PC-3 (cell line): ENCODE data around the gene PPL. TPM values are rescaled to one million over a fixed set of nuclear protein-coding genes. Genes with fewer than 3 reads are reported as not detected.

Experiments used
- ATAC-seq: fragments of 200-7000 bp; cut with Tn5 transposase; 2 replicates; pipeline ENCODE4 v1.9.1; 2020; ENCODE audit warnings: mild to moderate bottlenecking, moderate library complexity
- BruUV-seq: library from RNA; stranded (reverse); fragments of 400-500 nt; replicated peaks from 2 replicates; lab custom pipeline; 2021; lab: Mats Ljungman, UMichigan
- CTCF ChIA-PET: fragments of 300-600 bp; sonication (Branson Sonifier 250); formaldehyde crosslinking; loops from one replicate; lab custom pipeline; 2022; ENCODE audit warnings: antibody characterized with exemption; lab: Charles Lee
- POLR2A ChIA-PET: fragments of 300-600 bp; sonication (Branson Sonifier 250); formaldehyde crosslinking; loops from one replicate; lab custom pipeline; 2022; ENCODE audit warnings: antibody characterized with exemption; ENCODE audit not compliant: unreplicated experiment; lab: Charles Lee
- DNase-seq: peaks from one replicate; pipeline ENCODE4 v3.0.0-alpha.2; 2015
- H2AFZ ChIP-seq: fragments of 300-600 bp; sonication (generic); 2 replicates; pipeline ENCODE4 v1.6.0; 2016; ENCODE audit warnings: antibody characterized with exemption, low read length
- H3F3A ChIP-seq: fragments of 300-600 bp; sonication (generic); one replicate; pipeline ENCODE4 v1.6.0; 2017; ENCODE audit warnings: antibody characterized with exemption, low read length, control low read depth, mild to moderate bottlenecking; ENCODE audit not compliant: unreplicated experiment
- H3K27ac ChIP-seq: fragments of 300-600 bp; sonication (generic); 2 replicates; pipeline ENCODE4 v1.5.1; 2016; ENCODE audit warnings: mild to moderate bottlenecking, low read length
- H3K27me3 ChIP-seq: fragments of 300-600 bp; sonication (generic); 2 replicates; pipeline ENCODE4 v1.6.1; 2016; ENCODE audit warnings: low read length, mixed read lengths
- H3K36me3 ChIP-seq: fragments of 300-600 bp; sonication (generic); 2 replicates; pipeline ENCODE4 v1.6.1; 2016; ENCODE audit warnings: low read depth, mixed run types, low read length, mixed read lengths
- H3K4me1 ChIP-seq: fragments of 300-600 bp; sonication (generic); 2 replicates; pipeline ENCODE4 v1.5.1; 2016; ENCODE audit warnings: low read length; ENCODE audit not compliant: insufficient read depth
- H3K4me2 ChIP-seq: fragments of 300-600 bp; sonication (generic); 2 replicates; pipeline ENCODE4 v1.6.0; 2016; ENCODE audit warnings: low read length
- H3K4me3 ChIP-seq: fragments of 300-600 bp; sonication (generic); 2 replicates; pipeline ENCODE4 v1.5.1; 2016; ENCODE audit warnings: mild to moderate bottlenecking, low read length, mixed read lengths
- H3K79me2 ChIP-seq: fragments of 300-600 bp; sonication (generic); 2 replicates; pipeline ENCODE4 v1.6.1; 2017; ENCODE audit warnings: low read length, mixed read lengths
- H3K9ac ChIP-seq: fragments of 300-600 bp; sonication (generic); 2 replicates; pipeline ENCODE4 v1.6.0; 2016; ENCODE audit warnings: mild to moderate bottlenecking, low read length
- H3K9me2 ChIP-seq: fragments of 300-600 bp; sonication (generic); replicated peaks from 2 replicates; pipeline ENCODE4 v1.6.1; 2016; ENCODE audit warnings: mixed run types, low read length, mixed read lengths
- H3K9me3 ChIP-seq: fragments of 300-600 bp; sonication (generic); 2 replicates; pipeline ENCODE4 v1.6.1; 2016; ENCODE audit warnings: low read length, mixed read lengths
- H4K20me1 ChIP-seq: fragments of 300-600 bp; sonication (generic); 2 replicates; pipeline ENCODE4 v1.6.1; 2016; ENCODE audit warnings: low read length, mixed read lengths
- EZH2 ChIP-seq: fragments of 300-600 bp; sonication (generic); IDR thresholded peaks from one replicate; pipeline ENCODE4 v1.6.1; 2017; ENCODE audit warnings: antibody characterized with exemption, mild to moderate bottlenecking, low read length; ENCODE audit not compliant: unreplicated experiment
- EZH2phosphoT487 ChIP-seq: fragments of 300-600 bp; sonication (generic); IDR thresholded peaks from 2 replicates; pipeline ENCODE4 v1.6.1; 2018; ENCODE audit warnings: mild to moderate bottlenecking, antibody characterized with exemption, low read length, borderline replicate concordance
- intact Hi-C: fragments of 100-400 bp; cut with micrococcal nuclease; formaldehyde crosslinking; loops from 2 replicates; pipeline ENCODE4 v1.9.0; 2023
- total RNA-seq: library from RNA; depleted of rRNA; stranded (reverse); fragments of >200 nt; gene quantifications from 2 replicates; pipeline ENCODE4 v1.2.3, GENCODE V29; 2014
- TF ChIP-seq, protein P1 (sequence below): fragments of 300-600 bp; sonication (generic); conservative IDR thresholded peaks from 2 replicates; pipeline ENCODE4 v1.5.1; 2017; ENCODE audit warnings: antibody characterized with exemption, low read depth, mild to moderate bottlenecking, low read length

PPL gene
- total RNA-seq, 1 experiment from 2014 or later: 18.8 TPM

DNA sequence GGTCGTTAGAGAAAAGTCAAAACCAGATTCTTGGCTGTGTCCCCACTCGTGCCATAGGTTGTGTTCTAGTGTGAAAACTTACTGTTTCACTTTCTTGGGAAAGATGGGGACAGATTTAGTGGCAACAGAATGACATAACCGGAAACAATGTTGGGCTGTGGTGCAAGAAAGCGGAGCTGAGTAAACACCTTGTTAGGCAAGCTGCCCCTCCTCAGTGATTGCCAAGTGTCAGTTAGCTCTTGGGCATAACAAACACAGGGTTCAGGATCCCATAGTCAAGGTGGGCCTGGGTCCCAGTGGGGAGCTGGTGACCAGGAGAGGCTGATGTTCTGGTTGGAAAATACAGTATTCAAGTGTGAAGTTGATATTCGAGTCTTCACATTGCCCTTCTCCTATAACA, 74.3 kb downstream of the PPL start:
- H2AFZ ChIP-seq: no peak overlapping the region
- H3K79me2 ChIP-seq: peaks cover 62% of the 10 kb centered on the region
- peak overlapping the region; percentile 35 for H3K4me2 ChIP-seq
- POLR2A ChIA-PET: no interaction called here
- no peaks in the 10 kb centered on the region for H3F3A ChIP-seq
- peak; percentile 39 for ATAC-seq
- TF ChIP-seq, protein P1, sequence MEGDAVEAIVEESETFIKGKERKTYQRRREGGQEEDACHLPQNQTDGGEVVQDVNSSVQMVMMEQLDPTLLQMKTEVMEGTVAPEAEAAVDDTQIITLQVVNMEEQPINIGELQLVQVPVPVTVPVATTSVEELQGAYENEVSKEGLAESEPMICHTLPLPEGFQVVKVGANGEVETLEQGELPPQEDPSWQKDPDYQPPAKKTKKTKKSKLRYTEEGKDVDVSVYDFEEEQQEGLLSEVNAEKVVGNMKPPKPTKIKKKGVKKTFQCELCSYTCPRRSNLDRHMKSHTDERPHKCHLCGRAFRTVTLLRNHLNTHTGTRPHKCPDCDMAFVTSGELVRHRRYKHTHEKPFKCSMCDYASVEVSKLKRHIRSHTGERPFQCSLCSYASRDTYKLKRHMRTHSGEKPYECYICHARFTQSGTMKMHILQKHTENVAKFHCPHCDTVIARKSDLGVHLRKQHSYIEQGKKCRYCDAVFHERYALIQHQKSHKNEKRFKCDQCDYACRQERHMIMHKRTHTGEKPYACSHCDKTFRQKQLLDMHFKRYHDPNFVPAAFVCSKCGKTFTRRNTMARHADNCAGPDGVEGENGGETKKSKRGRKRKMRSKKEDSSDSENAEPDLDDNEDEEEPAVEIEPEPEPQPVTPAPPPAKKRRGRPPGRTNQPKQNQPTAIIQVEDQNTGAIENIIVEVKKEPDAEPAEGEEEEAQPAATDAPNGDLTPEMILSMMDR: no peak
- TF ChIP-seq EZH2phosphoT487 (no peak), EZH2 (no peak)
- no peaks in the 10 kb centered on the region for H3K9me2 ChIP-seq
- H4K20me1 ChIP-seq: peaks cover 5% of the 10 kb centered on the region; the same call in 1 of the 2 replicates
- DNase-seq: peak; percentile 62
- H3K36me3 ChIP-seq: peaks cover 34% of the 10 kb centered on the region
- no peak overlapping the region for H3K9ac ChIP-seq
- no peaks in the 10 kb centered on the region for H3K9me3 ChIP-seq
- CTCF ChIA-PET: no interaction called here
- H3K4me1 ChIP-seq: peaks cover 39% of the 10 kb centered on the region
- BruUV-seq: no TSS peak
- no peak overlapping the region for H3K4me3 ChIP-seq
- intact Hi-C loops: no loop called here
- H3K27me3 ChIP-seq: no peaks in the 10 kb centered on the region
- H3K27ac ChIP-seq: peak overlapping the region; percentile 14

DNA sequence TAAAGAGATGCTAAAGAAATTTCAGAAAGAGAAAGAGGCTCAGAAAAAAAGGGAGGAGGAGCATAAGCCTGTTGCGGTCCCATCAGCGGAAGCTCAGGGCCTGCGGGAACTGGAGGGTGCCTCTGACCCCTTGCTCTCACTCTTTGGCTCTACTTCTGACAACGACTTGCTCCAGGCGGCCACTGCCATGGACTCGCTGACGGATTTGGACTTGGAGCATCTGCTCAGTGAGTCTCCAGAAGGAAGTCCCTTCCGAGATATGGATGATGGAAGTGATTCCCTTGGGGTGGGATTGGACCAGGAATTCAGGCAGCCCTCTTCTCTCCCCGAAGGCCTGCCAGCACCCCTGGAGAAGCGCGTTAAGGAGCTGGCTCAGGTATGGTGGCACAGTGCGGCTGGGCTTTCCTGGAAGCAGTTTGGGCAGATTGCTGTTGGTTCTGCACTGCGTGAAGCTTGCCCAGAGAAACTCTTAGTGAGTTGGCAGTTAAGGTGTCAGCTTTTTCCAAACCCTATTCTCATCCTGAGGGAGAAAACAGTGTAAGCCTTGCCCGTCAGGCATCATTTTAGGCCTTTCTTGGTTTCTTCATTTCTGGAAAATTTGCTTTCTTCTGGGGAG, 76.1 kb downstream of the PPL start:
- DNase-seq: no peak
- peaks cover 43% of the 10 kb centered on the region for H3K36me3 ChIP-seq
- peaks cover 39% of the 10 kb centered on the region for H3K4me1 ChIP-seq
- TF ChIP-seq EZH2phosphoT487 (no peak), EZH2 (no peak)
- TF ChIP-seq, protein P1: no peak
- H3K9me2 ChIP-seq: no peaks in the 10 kb centered on the region
- ChIA-PET POLR2A (no interaction called here), CTCF (no interaction called here)
- no peak overlapping the region for H3K4me3 ChIP-seq
- no peaks in the 10 kb centered on the region for H3K9me3 ChIP-seq
- intact Hi-C loops: no loop called here
- H3K4me2 ChIP-seq: no peak overlapping the region
- no peaks in the 10 kb centered on the region for H3F3A ChIP-seq
- peaks cover 5% of the 10 kb centered on the region; the same call in 1 of the 2 replicates for H4K20me1 ChIP-seq
- no peak for ATAC-seq
- H3K9ac ChIP-seq: no peak overlapping the region
- H2AFZ ChIP-seq: no peak overlapping the region
- H3K79me2 ChIP-seq: peaks cover 51% of the 10 kb centered on the region
- H3K27ac ChIP-seq: peak overlapping the region; percentile 75
- H3K27me3 ChIP-seq: no peaks in the 10 kb centered on the region
- BruUV-seq: no TSS peak

DNA sequence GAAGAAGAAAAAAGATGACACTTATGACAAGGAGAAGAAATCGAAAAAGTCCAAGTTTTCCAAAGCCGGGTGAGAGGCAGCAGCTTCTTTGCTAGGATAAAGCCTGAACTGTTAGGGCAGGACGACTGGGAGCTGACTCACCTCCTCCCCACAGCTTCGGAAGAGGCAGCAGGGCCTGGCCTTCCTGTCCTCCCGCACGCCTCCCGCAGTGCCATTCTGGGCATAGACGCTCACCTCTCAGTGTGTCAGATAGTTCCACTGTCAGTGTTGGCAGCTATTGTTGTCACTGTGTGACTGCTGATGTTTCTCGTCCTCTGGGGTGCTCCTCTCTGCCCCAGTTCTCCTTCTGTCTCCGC, 77.1 kb downstream of the PPL start:
- H3K36me3 ChIP-seq: peaks cover 43% of the 10 kb centered on the region

More for the DNA sequence above, 77.1 kb downstream of the PPL start:
- POLR2A ChIA-PET: interaction anchor here (0.6 kb wide), 1 partner anchor 231 kb away, joined by 4 read pairs; no protein-coding TSS in a partner anchor
- TF ChIP-seq EZH2phosphoT487 (no peak), EZH2 (no peak)
- TF ChIP-seq, protein P1: no peak
- peak; percentile 90 for ATAC-seq
- peak overlapping the region; percentile 14; the same call in 1 of the 2 replicates for H3K9ac ChIP-seq
- DNase-seq: peak; percentile 66
- peak overlapping the region; percentile 75 for H3K27ac ChIP-seq
- H3K27me3 ChIP-seq: no peaks in the 10 kb centered on the region
- H3K9me3 ChIP-seq: no peaks in the 10 kb centered on the region
- peak overlapping the region; percentile 54 for H3K4me2 ChIP-seq
- no peaks in the 10 kb centered on the region for H3K9me2 ChIP-seq
- H4K20me1 ChIP-seq: peaks cover 5% of the 10 kb centered on the region; the same call in 1 of the 2 replicates
- H3F3A ChIP-seq: no peaks in the 10 kb centered on the region
- intact Hi-C loops: no loop called here
- no peak overlapping the region for H3K4me3 ChIP-seq
- H2AFZ ChIP-seq: peak overlapping the region; percentile 14; the same call in 1 of the 2 replicates
- peaks cover 46% of the 10 kb centered on the region for H3K79me2 ChIP-seq
- CTCF ChIA-PET: interaction anchor here (1.1 kb wide), 1 partner anchor 12 kb away, joined by 3 read pairs; no protein-coding TSS in a partner anchor
- peaks cover 39% of the 10 kb centered on the region for H3K4me1 ChIP-seq
- no TSS peak for BruUV-seq
